RWPE2 (cell line): Measurements from ENCODE around the gene TCF25.

Experiments
- ATAC-seq: fragments of 200-7000 bp; cut with Tn5 transposase; 3 replicates; pipeline ENCODE4 v1.9.1; 2021; ENCODE audit warnings: low read depth
- DNase-seq: peaks from one replicate; pipeline ENCODE4 v3.0.0-alpha.2; 2020; ENCODE audit warnings: low spot score
- H3K27ac ChIP-seq: fragments of 450-650 bp; 2 replicates; pipeline ENCODE4 v1.5.1; 2017; ENCODE audit warnings: mild to moderate bottlenecking; ENCODE audit not compliant: poor library complexity, severe bottlenecking
- H3K27me3 ChIP-seq: fragments of 250-450 bp; sonication (Bioruptor Pico); 2 replicates; pipeline ENCODE4 v1.5.1; 2021; ENCODE audit warnings: mild to moderate bottlenecking, moderate library complexity; ENCODE audit not compliant: insufficient read depth, poor library complexity, severe bottlenecking
- H3K36me3 ChIP-seq: fragments of 250-450 bp; sonication (Bioruptor Pico); 2 replicates; pipeline ENCODE4 v1.5.1; 2020; ENCODE audit warnings: low read depth, mild to moderate bottlenecking, moderate library complexity
- H3K4me1 ChIP-seq: fragments of 250-450 bp; sonication (Bioruptor Pico); 2 replicates; pipeline ENCODE4 v1.5.1; 2021; ENCODE audit warnings: mild to moderate bottlenecking, moderate library complexity; ENCODE audit not compliant: insufficient read depth, poor library complexity, severe bottlenecking
- H3K4me3 ChIP-seq: fragments of 250-450 bp; sonication (Bioruptor Pico); 2 replicates; pipeline ENCODE4 v1.5.1; 2021; ENCODE audit warnings: mild to moderate bottlenecking, moderate library complexity; ENCODE audit not compliant: severe bottlenecking
- H3K9me3 ChIP-seq: fragments of 250-450 bp; sonication (Bioruptor Pico); 2 replicates; pipeline ENCODE4 v1.5.1; 2021; ENCODE audit warnings: mild to moderate bottlenecking, moderate library complexity; ENCODE audit not compliant: severe bottlenecking
- TF ChIP-seq, protein P1 (sequence below): fragments of 450-650 bp; IDR thresholded peaks from one replicate; pipeline ENCODE4 v1.5.1; 2017; ENCODE audit warnings: mild to moderate bottlenecking, moderate library complexity; ENCODE audit not compliant: poor library complexity, severe bottlenecking

The TCF25 gene

DNA sequence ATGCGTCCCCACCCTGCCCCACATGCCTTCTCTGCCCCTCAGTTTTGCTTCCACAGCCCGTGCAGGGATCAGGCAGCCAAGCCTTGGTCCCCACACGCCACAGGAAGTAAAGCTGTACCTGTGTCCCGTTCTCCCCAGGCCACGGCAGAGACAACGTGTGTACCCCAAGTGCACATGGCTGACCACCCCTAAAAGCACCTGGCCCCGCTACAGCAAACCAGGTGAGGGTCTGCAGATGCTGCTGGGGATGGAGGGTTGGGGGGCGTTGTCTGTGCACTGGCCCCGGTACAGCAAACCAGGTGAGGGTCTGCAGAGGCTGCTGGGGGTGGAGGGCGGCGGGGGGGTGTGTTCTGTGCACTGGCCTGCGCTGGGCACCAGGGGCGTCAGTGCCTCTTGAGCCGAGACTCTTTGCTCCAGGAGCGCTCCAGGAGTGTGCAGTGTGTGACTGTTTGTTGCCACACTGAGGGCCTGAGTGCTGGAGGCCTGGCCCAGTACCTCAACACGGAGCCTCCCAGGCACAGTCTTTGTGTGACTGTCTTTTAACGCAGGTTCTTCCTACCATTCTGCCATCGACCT lies 18.8 kb downstream of the TCF25 start:
- no peak for DNase-seq
- peaks cover 88% of the 10 kb centered on the region for H3K36me3 ChIP-seq
- no peak overlapping the region for H3K4me3 ChIP-seq
- TF ChIP-seq, protein P1, sequence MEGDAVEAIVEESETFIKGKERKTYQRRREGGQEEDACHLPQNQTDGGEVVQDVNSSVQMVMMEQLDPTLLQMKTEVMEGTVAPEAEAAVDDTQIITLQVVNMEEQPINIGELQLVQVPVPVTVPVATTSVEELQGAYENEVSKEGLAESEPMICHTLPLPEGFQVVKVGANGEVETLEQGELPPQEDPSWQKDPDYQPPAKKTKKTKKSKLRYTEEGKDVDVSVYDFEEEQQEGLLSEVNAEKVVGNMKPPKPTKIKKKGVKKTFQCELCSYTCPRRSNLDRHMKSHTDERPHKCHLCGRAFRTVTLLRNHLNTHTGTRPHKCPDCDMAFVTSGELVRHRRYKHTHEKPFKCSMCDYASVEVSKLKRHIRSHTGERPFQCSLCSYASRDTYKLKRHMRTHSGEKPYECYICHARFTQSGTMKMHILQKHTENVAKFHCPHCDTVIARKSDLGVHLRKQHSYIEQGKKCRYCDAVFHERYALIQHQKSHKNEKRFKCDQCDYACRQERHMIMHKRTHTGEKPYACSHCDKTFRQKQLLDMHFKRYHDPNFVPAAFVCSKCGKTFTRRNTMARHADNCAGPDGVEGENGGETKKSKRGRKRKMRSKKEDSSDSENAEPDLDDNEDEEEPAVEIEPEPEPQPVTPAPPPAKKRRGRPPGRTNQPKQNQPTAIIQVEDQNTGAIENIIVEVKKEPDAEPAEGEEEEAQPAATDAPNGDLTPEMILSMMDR, result no peak
- no peaks in the 10 kb centered on the region for H3K4me1 ChIP-seq
- no peaks in the 10 kb centered on the region for H3K27me3 ChIP-seq
- no peak overlapping the region for H3K27ac ChIP-seq
- peak; percentile 42; the same call in 2 of the 3 replicates for ATAC-seq
- no peaks in the 10 kb centered on the region for H3K9me3 ChIP-seq

- no peaks in the 10 kb centered on the region for H3K9me3 ChIP-seq
- H3K36me3 ChIP-seq, result peaks cover 88% of the 10 kb centered on the region
- no peak overlapping the region for H3K4me3 ChIP-seq
- H3K27me3 ChIP-seq, result no peaks in the 10 kb centered on the region
- DNase-seq (no peak), ATAC-seq (no peak)
- H3K27ac ChIP-seq, result no peak overlapping the region
- TF ChIP-seq, protein P1, result no peak
- no peaks in the 10 kb centered on the region for H3K4me1 ChIP-seq
Measured at GRCh38 chr16:89892635-89893034, 19.2 kb downstream of the TCF25 start.

DNA sequence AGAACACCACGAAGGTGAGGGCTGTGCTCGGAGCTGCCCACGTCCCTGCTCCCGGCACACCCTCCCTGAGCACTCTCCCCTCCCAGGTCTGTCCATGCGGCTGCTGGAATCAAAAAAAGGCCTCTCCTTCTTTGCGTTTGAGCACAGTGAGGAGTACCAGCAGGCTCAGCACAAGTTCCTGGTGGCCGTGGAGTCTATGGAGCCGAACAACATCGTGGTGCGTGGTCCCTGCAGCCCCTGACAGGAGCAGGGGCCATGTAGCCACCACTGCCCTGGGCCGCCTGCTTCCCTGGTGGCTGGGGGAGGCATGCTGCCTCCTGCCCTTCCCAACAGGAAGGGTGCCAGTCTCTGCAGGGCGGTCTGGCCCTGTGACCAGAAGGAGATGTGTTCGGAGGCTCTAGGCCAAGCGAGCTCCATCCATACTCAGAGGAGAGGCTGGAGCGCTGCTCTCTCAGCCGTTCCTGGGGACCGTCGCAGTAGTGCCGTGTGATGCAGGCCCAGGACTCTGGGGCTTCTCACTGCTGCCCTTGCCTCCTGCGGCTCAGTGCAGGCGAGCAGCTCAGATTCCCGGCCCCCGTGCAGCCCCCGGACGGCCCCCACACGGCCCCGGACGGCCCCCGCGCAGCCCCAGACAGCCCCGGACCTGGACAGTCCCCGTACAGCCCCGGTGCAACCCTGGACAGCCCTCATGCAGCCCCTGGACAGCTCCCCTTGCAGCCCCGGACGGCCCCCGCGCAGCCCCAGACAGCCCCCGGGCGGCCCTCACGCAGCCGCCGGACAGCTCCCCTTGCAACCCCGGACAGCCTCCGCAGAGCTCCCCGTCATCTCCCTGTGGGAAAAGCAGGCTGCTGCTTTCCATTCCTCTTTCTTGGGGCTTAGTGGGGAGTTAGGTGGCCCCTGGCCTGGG lies 20.5 kb downstream of the TCF25 start:
- Histone ChIP-seq H3K27ac (no peak overlapping the region), H3K4me1 (no peaks in the 10 kb centered on the region), H3K9me3 (no peaks in the 10 kb centered on the region), H3K36me3 (peaks cover 89% of the 10 kb centered on the region), H3K4me3 (no peak overlapping the region), H3K27me3 (no peaks in the 10 kb centered on the region)
- TF ChIP-seq, protein P1, result no peak
- DNase-seq, result no peak
- no peak; the same call in 2 of the 3 replicates for ATAC-seq

- Histone ChIP-seq H3K9me3 (no peaks in the 10 kb centered on the region), H3K27ac (no peak overlapping the region), H3K36me3 (peaks cover 89% of the 10 kb centered on the region), H3K4me1 (no peaks in the 10 kb centered on the region), H3K27me3 (no peaks in the 10 kb centered on the region), H3K4me3 (no peak overlapping the region)
- DNase-seq (no peak), ATAC-seq (no peak)
- TF ChIP-seq, protein P1, result no peak
Measured at GRCh38 chr16:89895482-89896250, 22.3 kb downstream of the TCF25 start.
